ENCODE data around the gene COG4.
A peak's percentile ranks its signal among the peaks of the same experiment; 100 is the strongest.

Gene COG4

DNA sequence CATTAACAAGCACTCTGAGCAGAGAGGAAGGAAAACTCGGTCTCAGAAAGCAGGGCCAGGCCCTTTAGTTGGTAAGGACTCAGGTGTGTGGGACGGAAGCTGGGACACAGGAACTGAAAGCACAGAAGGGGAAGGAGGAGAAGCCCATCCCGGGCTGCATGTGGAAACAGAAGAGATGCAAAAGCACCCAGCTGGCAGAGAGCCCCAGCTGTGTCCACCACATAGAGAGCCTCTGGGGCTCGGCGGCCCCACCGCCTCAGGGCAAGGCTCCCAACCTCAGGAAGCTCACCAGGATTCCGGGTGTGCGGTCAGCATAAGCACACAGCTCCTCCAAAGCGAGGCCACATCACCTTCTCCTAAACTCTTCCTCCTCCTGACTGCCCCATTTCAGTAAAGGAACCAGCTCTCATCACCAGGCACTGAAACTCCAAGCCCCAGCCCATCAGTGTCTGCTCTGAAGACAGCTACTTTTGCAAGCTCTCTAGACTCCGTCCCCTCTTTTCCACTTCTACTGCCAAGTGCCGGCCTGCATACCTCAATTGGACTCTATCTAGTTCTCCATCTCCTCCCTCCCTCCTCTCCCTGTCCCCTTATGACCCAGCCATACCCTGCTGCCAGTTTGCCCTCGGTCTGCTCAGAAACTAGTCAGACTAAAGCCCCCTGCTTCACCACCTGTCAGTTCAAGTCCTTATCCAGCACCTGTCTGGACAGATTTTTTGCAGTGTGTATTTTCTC is 90.5 kb downstream of the COG4 start:
- peak; percentile 60 for DNase-seq (ENCODE audit: extremely low read depth, insufficient read length)
- H3K4me3 ChIP-seq (replicated peaks; ENCODE audit: low read depth, low read length): peak overlapping the region; percentile 39

DNA sequence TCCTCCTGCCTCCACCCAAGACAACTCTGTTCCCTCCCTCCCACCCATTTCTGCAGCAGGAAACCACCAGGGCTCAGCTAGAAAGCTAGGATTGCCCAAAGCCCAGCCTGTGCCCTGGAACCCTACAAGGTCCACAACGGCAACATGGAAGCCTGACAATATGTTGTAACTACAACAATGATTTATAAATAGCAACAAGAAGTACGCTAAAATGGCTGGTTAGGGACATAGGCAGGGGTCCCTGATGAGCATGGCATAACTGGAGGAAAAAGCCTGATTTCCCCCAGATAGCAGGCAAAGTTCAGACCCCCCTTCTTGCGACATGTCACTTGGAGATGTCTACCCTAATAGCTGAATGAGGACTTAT is 91.0 kb downstream of the COG4 start:
- TF ChIP-seq, protein P1, sequence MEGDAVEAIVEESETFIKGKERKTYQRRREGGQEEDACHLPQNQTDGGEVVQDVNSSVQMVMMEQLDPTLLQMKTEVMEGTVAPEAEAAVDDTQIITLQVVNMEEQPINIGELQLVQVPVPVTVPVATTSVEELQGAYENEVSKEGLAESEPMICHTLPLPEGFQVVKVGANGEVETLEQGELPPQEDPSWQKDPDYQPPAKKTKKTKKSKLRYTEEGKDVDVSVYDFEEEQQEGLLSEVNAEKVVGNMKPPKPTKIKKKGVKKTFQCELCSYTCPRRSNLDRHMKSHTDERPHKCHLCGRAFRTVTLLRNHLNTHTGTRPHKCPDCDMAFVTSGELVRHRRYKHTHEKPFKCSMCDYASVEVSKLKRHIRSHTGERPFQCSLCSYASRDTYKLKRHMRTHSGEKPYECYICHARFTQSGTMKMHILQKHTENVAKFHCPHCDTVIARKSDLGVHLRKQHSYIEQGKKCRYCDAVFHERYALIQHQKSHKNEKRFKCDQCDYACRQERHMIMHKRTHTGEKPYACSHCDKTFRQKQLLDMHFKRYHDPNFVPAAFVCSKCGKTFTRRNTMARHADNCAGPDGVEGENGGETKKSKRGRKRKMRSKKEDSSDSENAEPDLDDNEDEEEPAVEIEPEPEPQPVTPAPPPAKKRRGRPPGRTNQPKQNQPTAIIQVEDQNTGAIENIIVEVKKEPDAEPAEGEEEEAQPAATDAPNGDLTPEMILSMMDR (IDR thresholded peaks at IDR 0.05; ENCODE audit: insufficient read depth, low read length, poor library complexity, severe bottlenecking): no peak
- H3K4me3 ChIP-seq (replicated peaks; ENCODE audit: low read depth, low read length): peak overlapping the region; percentile 39
- no peaks in the 10 kb centered on the region for H3K27me3 ChIP-seq (replicated peaks; ENCODE audit: control insufficient read depth, insufficient read depth, low read length)
- peaks cover 1% of the 10 kb centered on the region for H3K36me3 ChIP-seq (ENCODE audit: control insufficient read depth, insufficient read depth, low read length)
- DNase-seq (ENCODE audit: extremely low read depth, insufficient read length): no peak

More for the DNA sequence above, 90.5 kb downstream of the COG4 start:
- Histone ChIP-seq H3K36me3 (ENCODE audit: control insufficient read depth, insufficient read depth, low read length) (peaks cover 1% of the 10 kb centered on the region), H3K27me3 (replicated peaks; ENCODE audit: control insufficient read depth, insufficient read depth, low read length) (no peaks in the 10 kb centered on the region)
- TF ChIP-seq, protein P1 (IDR thresholded peaks at IDR 0.05; ENCODE audit: insufficient read depth, low read length, poor library complexity, severe bottlenecking): no peak

DNA sequence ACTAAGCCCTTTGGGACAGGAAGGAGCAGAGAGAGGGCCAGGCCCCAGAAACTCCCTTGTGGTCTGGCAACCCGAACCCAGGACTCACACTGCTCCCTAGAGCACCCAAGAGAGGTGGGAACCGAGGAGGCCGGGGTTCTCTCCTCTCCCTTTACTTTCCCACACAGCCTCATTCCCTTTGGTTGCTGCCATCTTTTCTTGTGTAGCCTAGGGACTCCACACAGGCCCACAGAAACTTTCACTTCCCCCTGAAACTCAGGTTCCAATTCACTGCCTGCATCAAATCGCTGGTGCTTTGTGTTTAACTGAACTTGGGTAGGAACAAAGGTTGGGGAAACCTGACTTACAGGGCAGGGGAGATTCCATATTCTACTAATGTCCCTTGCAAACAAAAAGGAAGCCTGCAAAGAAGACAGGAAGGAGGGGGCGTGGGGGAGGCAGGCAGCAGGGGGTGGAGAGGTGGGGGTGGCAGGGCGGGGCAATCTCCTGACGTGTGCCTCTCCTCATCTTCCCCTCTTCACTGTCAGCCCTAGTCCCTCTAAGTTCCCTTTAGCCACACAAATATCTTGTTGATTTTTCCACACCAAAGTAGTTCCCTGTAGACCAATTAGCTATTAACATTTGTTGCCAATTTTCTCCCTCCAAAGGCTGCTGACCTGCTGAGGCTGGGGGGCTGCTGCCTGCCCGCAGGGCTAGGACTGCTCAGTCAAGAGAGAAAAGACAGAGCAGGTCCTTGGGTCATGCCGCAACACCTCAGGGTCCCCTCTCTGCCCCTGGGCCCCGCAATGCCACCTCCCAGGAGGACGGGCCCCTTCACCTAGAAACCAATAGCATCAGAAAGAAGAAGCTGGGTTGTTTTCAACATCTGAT is 92.5 kb downstream of the COG4 start:
- H3K27me3 ChIP-seq (replicated peaks; ENCODE audit: control insufficient read depth, insufficient read depth, low read length): no peaks in the 10 kb centered on the region
- peak overlapping the region; percentile 34 for H3K4me3 ChIP-seq (replicated peaks; ENCODE audit: low read depth, low read length)
- TF ChIP-seq, protein P1 (IDR thresholded peaks at IDR 0.05; ENCODE audit: insufficient read depth, low read length, poor library complexity, severe bottlenecking): no peak
- DNase-seq (ENCODE audit: extremely low read depth, insufficient read length): peak; percentile 84
- peaks cover 2% of the 10 kb centered on the region for H3K36me3 ChIP-seq (ENCODE audit: control insufficient read depth, insufficient read depth, low read length)

All from GM06990 (cell line).